HG03521 (cell line): ENCODE results near the gene TBCD.

ENCODE experiments used
- ATAC-seq: cut with Tn5 transposase; IDR thresholded peaks from one replicate; pipeline ENCODE4 v1.9.1; 2021; ENCODE audit warnings: mild to moderate bottlenecking, moderate library complexity; ENCODE audit not compliant: unreplicated experiment

TBCD gene

DNA sequence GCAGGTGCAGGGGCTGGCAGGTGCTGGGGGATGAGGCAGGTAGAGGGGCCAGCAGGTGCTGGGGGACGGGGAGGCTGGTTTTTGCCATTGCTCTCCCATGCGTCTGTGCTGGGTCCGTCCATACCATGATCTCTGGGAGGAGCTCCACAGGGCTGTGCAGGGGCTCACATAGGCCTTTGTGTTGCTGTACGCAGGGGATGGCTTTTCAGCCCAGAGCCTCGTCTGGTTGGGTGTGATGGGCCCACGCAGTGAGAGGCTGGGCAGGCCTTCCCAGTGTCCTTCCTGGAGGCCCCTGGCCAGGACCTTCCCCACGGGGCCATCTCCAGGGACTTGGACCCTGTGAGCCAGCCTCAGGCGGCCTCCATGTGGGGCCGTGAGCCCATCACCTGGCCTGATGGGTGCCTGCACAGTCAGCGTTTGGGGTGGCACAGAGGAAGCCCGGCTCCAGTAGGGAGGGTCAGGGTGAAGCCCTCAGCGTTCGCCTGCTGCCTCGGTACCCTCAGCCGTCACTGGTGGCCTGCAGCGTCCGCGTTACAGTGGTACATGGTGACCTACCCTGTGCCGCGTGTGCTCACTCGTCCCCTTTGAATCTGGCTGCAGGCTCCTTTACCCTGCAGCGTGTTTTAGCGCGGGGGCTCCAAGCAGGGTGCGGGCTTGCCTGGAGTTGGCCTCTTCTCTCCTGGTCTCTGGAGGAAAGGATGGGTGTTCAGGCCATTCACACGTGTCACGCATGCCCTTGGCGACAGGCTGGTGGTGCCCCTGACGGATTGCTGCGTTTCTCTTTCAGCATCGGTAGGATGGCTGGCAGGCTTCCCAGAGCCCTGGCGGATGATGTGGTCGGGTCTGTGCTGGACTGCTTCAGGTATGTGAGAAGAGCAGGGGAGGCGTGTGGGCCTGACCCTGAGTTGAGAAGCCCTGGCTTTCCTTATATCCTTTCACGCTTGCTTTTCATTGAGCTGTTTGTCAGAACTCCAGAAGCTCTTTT lies 57.3 kb downstream of the TBCD start:
- ATAC-seq = no peak

DNA sequence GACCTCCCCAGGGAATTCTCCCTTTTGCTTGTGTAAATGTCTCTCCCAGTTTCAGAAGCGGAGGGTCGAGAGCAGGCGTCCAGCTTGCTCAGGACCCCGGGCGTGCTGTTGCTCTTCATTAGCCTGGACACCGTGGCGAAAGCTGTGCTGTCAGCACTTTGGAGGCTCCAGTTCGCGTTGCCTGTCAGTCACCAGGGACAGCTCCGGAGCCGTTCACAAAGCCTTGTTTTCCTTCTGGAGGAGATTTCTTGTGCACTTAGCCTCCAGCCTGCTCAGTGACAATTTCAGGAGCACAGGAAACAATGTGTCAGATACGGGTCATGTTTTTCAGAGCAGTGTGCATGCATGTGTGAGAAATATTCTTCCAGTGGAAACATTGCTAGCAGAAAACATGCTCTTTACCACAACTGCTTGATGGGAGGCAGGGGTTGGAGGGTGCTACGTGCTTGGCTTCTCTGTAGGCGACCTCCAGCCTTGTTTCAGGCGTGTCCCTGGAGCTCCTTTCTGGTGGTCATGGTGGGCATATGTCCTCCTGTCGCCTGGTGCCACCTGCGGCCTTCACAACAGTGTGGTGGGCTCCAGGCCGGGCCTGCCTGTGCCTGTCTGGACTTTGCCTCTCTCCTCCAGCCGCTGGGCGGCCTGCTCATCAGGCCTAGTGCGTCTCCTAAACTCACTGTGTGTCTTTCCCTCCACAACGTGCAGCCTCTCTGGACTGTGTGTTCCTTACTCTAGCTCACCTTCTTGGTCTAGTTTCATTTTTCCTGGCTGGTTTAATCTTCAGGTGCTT lies 59.0 kb downstream of the TBCD start:
- no peak for ATAC-seq

DNA sequence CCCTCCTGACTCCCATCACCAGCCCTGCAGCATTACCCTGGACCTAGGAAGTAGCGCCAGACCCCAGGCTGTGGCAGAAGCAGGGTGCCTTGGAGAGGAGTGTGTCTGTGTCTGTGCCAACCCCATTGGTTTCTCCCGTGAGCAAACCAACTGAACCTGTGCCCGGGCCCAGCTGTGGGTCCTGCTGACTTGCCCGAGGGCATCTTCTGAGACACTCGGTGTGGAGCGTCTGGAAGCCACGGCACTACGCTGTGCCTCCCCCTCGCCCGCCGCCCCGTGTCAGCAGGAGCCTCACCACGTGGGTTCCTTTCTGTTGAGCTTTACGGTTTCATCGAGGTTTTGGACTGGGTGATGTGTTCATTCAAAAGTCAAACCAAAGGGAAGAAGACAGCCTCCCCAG lies 60.2 kb downstream of the TBCD start:
- no peak for ATAC-seq

DNA sequence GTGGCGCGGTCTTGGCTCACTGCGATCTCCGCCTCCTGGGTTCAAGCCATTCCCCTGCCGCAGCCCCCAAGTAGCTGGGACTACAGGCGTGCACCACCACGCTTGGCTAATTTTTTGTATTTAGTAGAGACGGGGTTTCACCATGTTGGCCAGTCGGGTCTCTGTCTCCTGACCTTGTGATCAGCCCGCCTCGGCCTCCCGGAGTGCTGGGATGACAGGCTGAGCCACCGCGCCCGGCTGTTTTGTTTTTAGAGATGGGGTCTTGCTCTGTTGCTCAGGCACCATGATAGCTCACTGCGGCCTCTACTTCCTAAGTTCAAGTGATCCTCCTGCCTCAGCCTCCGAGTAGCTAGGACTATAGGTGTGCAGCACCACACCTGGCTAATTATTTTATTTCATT lies 60.7 kb downstream of the TBCD start:
- no peak for ATAC-seq

DNA sequence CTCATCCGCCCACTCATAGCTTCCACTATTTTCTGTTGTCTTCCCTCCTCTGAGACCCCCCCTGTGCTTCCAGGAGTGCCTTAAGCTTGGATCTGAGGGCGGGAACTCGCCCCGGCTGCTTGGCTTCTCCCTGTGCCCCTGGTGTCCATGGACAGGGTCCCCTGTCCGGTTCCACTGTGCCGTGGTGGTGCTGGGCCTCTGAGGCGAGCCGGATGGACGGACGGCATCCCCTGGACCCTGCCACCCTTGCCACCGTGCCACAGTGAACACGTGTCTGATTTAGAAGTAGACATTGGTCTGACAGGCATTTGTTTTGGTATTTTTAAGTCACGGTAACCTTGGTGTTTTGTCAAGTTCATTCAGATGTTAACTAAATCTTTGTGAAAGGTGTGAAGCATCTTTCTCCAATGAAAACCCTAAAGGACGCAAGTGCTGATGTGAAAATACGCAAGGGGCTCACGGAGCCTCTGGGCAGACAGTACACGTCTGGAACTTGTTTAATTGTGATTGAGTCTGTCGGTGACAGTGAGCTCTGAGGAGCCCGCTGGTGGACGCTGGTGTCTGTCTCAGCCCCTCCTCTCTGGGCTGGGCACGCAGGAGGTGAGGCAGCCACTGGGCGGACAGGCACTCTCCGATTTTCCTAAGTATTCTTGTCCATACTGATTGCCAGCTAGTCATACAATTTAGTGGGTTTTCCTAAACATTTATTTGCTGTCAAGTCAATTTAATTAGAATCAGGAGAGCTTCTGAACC lies 61.6 kb downstream of the TBCD start:
- ATAC-seq = no peak

DNA sequence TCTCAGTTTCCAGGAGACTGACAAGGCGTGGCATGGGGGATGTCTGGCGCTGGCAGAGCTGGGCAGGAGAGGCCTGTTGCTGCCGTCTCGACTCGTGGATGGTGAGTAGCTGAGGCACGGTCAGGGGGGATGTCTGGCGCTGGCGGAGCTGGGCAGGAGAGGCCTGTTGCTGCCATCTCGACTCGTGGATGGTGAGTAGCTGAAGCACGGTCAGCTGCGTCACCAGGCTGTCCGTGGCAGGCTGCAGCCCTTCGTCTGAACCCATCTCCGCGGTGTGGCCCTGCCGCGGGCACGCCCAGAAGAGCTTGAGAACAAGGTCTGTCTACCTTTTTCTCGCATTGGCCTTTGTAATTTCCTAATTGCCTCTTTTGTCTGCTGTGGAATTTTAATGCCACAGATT lies 63.0 kb downstream of the TBCD start:
- ATAC-seq = no peak

DNA sequence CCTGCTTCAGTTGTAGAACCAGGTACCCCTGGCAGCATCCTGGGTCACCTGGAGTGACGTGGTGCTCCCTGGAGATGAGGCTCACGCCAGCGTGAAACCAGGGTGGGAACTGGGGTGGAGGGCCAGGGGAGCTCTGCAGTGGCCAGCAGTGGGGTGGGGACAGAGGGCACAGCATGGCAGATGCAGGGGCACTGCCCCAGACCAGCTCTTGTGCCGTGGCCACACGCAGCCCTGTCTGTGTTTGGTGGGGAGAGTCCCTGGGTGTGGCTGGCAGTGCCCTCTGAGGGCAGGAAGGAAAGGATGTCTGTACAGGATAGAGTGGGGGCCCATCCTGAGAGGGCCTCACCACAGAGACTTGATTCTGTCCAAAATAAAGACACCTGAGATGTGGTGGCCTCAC lies 63.5 kb downstream of the TBCD start:
- ATAC-seq = no peak

DNA sequence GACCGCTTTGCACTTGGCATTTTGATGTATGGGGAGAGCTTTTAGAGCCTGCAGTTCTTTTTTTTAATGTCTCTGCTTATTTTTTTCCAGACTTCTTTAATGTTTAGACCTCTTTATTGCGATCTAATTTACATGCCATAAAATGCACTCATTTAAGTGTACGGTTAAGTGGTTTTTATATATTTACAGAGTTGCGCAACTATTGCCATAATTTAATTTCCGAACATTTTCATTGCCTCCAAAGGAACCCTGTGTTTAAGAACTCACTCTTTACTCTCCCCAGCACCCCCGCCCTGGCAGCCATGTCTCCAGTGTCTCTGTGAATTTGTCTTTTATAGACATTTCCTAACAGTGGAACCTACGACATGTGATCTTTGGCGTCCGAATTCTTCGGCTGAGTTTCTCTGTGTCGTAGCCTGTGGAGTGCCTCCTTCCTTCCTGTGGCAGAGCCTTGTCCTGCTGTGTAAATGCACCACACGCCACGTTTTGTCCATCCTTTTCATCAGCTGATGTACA lies 64.0 kb downstream of the TBCD start:
- ATAC-seq = no peak

DNA sequence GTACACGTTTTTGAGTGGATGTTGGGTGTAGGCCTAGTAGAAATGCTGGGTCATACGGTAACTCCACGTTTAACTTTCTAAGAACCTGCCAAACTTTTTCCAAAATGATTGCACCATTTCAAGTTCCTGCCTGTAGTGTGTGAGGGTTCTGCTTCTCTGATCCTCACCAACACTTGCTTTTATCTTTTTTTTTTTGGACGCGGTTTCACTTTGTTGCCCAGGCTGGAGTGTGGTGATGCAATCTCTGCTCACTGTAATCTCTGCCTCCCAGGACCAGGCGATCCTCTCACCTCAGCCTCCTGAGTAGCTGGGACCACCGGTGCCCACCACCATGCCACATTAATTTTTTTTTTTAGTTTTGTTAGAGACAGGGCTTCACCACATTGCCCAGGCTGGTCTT lies 64.5 kb downstream of the TBCD start:
- ATAC-seq = no peak

DNA sequence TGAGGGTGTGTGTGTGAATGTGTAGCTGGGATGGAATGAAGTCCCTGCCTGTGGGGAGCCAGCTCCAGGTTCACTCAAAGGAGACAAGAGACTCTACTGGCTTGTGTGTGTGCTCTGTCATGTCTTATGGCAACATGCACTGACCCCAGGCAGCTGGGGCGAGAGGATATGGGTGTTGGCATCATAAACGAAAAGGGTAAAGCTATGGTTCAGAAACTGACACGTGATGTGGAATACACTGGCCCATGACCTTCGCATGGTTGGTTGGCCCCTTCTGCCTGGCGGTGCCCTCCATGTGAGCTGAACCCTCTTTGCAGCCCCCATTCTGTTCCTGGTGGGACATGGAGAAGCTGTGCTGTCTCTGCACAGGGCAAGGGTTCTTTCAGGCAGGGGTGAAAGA lies 66.1 kb downstream of the TBCD start:
- no peak for ATAC-seq

DNA sequence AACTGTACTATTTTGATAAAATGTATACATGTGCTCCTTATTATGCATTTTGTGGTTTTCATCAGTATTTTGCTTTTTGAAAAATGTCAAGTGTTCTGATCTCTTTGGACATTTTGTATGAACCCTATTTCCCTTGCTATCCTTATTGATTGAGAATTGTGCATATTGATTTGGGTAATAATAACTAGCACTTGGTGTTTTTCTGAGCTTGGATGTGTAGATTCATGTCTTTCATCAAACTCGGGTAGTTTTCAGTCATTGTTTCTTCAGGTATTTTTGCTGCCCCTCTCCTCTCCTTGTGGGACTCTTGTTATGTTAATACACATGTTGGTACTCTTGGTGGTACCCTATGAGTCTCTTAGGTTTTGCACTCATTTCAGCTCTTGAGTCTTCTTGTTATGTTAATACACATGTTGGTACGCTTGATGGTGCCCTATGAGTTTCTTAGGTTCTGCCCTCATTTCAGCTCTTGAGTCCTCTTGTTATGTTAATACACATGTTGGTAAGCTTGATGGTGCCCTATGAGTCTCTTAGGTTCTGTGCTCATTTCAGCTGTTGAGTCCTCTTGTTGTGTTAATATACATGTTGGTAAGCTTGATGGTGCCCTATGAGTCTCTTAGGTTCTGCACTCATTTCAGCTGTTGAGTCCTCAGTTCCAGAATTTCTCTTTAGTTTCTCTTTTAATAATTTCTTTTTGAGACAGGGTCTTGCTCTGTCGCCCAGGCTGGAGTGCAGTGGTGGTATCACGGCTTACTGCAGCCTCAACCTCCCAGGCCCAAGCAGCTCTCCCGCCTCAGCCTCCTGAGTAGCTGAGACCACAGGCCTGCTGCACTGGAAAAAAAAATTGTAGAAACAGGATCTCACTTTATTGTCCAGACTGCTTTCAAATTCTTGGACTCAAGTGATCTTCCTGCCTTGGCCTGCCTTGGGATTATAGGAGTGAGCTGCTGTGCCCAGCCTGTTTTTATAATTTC lies 68.7 kb downstream of the TBCD start:
- no peak for ATAC-seq

DNA sequence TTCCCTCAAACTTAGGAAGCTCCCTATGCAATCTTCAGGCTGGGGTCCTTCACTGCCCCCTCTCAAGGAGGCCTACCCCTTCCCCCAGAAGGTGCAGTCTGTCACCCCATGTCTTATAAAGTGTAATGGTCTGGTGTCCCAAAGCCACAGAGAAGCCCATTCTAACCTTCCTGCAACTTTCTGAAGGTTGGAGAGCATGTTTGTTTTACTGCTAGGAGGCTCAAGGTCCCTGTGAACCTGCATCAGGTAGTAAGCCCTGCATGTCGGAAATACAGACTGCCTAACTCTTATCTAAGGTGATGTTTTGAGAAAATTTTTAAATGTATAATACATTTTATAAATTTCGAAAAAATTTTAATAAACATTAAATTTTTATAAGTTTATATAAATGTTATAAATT lies 69.7 kb downstream of the TBCD start:
- no peak for ATAC-seq

DNA sequence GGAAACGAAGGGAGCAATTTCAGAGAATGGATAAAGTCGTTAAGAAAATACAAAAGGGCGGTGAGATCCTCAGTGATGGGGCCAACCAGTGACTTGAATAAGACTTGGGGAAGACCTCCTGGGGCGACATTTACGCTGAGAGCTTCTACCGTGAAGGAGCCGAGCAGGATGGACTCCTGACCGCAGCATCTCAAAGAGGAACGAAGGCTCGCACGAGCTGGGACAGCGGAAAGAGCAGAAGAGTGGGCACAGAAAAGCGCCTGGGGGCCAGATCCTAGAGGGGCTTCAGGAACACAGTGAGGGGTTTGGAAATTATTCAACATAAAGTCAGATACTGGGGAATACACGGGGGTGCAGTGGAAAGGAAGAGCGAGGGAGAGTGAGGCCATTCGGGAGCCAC lies 70.4 kb downstream of the TBCD start:
- no peak for ATAC-seq

DNA sequence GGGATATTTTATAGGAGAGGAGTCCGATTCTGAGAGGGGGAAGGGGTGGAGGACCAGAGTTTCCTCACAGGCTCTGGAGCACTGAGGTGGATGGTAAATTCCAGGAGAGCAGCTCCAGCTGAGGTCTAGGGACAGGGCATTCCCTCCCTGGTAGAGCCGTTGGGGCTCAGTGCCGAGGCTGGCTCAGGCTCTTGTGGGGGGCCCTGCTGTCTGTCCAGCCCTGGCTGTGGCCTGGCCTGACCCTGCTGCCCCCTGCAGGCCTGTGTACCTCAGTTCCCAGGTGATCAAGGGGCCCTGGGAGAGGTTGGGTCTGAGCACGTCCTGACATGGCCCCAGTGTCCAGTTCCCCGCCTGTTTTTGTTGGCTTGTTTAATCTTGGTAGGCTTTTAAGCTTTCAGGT lies 71.1 kb downstream of the TBCD start:
- ATAC-seq = no peak

DNA sequence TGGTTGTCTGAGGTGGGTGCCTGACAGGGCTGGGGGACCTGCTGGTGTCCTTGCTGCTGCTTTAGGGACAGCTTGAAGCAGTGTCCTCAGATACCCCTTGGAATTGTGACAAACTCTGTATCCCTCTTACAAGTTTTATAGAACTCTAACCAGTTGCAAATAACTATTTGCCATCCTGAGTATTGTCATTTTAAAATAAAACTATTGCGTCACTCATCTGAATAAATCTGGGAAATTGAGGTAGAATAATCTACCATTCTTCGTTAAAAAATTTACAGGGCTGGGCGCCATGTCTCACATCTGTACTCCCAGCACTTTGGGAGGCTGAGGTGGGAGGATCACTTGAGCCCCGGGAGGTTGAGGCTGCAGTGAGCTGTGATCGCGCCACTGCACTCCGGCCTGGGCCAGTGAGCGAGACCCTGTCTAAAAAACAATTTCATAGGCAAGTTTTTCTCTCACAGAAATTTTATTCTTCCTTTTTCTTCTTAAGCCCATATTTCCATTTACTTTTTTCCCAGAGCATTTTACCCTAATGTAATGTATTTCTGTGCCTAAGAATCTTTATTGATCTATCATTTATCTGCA lies 73.8 kb downstream of the TBCD start:
- no peak for ATAC-seq

DNA sequence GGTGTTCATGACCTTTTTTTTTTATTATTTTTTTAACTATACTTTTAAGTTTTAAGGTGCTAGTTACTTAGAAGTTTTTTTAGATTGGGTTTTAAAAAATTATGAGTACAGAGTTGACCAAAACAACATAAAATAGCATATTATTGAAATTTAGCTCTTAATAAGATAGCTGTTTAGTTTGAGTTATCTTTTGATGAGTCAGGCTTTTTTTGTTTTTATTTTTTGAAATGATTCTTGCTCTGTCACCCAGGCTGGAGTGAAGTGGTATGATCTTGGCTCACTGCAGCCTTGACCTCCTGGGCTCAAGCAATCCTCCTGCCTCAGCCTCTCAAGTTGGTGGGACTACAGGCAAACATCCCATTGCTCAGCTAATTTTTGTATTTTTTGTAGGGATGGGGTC lies 74.3 kb downstream of the TBCD start:
- ATAC-seq = no peak

DNA sequence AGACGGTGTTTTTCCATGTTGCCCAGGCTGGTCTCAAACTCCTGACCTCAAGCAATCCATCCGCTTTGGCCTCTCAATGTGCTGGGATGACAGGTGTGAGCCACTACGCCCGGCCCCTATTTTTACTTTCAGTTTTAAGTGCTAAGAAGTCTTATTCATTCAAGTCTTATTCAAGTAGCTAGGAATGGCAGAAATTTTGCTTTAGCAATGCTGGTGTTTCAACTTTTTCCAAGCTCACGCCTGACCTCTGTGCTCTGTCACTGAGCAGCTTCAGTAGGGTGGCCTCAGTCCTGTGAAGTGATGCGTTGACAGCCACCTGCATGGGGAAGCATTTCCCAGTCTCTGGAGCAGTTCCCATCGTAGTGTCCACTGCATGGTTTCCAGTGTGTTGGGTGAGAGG lies 75.1 kb downstream of the TBCD start:
- ATAC-seq = no peak

DNA sequence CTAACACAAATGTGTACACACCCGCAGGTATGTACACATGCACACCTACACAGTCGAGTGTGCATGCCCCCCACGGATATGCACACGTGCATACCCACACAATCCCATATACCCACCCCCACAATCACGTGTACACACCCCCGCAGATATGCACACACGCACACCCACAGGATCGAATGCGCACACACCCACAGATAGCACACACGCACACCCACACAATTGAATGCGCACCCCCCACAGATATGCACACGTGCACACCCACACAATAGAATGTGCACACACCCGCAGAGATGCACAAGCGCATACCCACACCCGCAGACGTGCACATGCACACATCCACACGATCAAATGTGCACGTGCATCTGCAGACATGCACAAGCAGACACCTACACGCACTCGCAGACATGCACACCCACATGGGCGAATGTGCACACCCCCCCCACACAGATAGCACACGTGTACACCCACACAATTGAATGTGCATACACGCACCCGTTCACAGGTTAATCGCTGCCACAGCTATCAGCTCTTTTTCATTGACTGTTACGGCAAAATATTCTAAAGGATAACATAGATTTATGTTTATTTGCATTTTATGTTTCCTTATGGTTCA lies 77.1 kb downstream of the TBCD start:
- ATAC-seq = no peak

DNA sequence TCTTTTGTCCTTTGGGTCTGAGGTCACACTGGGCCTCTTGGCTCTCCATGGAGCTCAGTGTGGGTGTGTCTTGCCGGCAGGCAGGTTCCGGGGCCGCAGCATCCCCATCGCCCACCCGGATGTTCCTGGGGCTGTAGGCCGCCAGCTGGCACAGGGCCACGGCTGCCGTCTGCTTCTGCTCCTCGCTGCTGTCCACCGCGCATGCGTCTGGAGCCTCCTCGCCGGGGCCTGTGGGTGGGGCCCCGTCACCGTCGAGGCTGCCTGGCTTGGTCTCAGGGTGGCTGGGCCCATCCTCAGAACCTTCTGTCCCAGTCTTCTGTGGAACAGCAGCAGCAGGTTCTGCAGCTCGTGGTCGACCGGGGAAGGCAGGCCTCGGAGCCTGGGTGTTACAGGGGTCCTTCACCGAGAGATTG lies 78.4 kb downstream of the TBCD start:
- no peak for ATAC-seq
